Activated naive CD4-positive, alpha-beta T cell treated with anti-CD3 and anti-CD28 coated beads, Interleukin-2, amount 50 U/mL, for 72 hours (primary cell): ENCODE results near the gene PLA2G5. TPM values are rescaled to one million over a fixed set of nuclear protein-coding genes. Genes with fewer than 3 reads are reported as not detected.
A peak's percentile ranks its signal among the peaks of the same experiment; 100 is the strongest.

Source experiments
- ATAC-seq, 2 donors: fragments of 150-1000 bp; cut with Tn5 transposase; 2 replicates each; pipeline ENCODE4 v1.10.0; 2021; ENCODE audit warnings: mild to moderate bottlenecking in 2 of 2, moderate library complexity in 2 of 2
- DNase-seq, 2 donors: peaks; one replicate each; pipeline ENCODE4 v3.0.0; 2021 to 2022; ENCODE audit warnings: low spot score in 2 of 2
- H3K27ac Mint-ChIP-seq, 2 donors: one replicate each; pipeline ENCODE4 v1.8.0; 2022; ENCODE audit warnings: mild to moderate bottlenecking in 2 of 2, mixed read lengths in 2 of 2
- H3K36me3 Mint-ChIP-seq, 2 donors: one replicate each; pipeline ENCODE4 v1.8.0; 2022; ENCODE audit warnings: mixed read lengths in 2 of 2
- H3K9me3 Mint-ChIP-seq, 2 donors: one replicate each; pipeline ENCODE4 v1.8.0; 2022; ENCODE audit warnings: mixed read lengths in 2 of 2
- total RNA-seq, 2 donors: library from RNA; stranded (reverse); gene quantifications; one replicate each; pipeline ENCODE4 v1.2.3, GENCODE V29; 2022

PLA2G5 gene
- total RNA-seq, 2 donors from 2014 or later = not detected

DNA sequence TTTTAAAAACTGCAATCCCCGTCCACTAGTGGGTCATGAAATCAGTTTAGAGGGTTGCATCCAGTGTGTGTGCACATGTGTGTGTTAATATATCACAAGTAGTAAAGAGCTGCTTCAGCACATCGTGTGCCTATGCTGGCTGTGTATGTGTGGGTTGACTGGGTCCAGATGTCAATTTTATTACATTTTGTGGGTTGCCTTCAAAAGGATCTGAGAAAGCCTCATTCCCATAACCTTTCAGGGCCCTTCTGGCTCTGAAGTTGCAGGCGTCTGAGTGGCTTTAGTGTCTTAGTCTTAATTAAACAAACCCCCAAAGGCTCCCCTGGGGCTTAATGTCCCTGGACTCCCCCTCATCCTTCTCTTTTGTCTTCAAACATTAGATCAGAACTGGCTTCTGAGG lies 29.5 kb downstream of the PLA2G5 start:
- DNase-seq (no peak), ATAC-seq (no peak)
- H3K9me3 Mint-ChIP-seq = no peaks in the 10 kb centered on the region
- H3K36me3 Mint-ChIP-seq = no peaks in the 10 kb centered on the region
- H3K27ac Mint-ChIP-seq = no peak overlapping the region

DNA sequence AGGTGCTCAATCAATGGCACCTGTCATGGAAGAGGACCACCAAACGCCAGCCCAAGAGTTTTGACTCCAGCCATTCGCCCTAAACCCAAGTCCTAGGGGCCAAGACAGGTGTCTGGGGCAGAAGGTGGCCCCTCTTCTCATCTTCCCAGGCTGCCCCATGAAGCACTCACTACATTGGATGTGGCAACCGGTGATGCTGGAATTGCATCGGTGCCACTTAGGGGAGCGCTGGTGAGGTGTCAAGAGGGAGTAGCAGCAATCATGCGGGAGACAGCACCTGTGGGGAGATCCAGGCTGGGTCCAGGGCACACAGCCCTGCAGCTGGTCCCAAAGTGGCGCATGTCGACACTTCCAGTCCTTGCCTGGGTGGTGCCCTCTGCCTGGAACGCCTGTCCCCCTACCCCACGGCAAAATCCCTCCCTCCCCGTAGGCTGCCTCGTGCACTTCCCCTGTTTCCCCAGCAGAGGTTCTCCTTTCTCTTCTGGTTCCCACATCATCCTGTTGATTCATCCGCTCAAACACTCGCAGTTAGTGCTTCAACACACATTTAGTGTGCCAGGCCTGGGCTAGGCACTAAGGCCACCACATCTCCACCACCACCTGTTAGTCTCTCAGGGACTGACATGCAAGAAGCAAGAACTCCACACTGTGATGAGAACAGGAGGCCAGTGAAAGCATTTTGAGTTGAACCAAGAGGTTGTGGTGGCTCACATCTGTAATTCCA lies 30.8 kb downstream of the PLA2G5 start:
- Mint-ChIP-seq H3K36me3 (no peaks in the 10 kb centered on the region), H3K27ac (no peak overlapping the region), H3K9me3 (no peaks in the 10 kb centered on the region)
- peak in 1 of 2 donors; percentile 37 for DNase-seq
- peak; percentile 40 to 54 for ATAC-seq

DNA sequence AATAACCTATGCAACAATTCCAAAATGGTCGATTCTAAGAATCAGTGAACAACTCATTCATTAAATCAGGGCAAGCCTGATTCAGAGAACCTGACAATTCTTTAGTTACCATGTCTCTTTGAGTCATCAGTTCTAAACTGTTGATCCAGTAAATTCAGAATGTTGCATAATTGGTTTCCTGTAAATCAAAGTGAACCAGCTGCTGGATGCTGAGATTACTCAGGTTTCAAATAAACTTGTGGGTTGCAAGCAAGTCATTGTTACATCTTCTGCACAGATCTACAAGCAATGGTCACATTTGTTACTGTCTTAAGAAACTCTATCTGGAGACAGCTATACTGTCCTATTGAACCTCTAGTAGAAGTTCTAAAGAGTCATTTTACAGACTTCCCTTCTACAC lies 32.9 kb downstream of the PLA2G5 start:
- H3K9me3 Mint-ChIP-seq = no peaks in the 10 kb centered on the region
- H3K36me3 Mint-ChIP-seq = no peaks in the 10 kb centered on the region
- DNase-seq = no peak
- ATAC-seq = peak in 1 of 2 donors; percentile 93
- peak overlapping the region in 1 of 2 donors; percentile 88 for H3K27ac Mint-ChIP-seq

DNA sequence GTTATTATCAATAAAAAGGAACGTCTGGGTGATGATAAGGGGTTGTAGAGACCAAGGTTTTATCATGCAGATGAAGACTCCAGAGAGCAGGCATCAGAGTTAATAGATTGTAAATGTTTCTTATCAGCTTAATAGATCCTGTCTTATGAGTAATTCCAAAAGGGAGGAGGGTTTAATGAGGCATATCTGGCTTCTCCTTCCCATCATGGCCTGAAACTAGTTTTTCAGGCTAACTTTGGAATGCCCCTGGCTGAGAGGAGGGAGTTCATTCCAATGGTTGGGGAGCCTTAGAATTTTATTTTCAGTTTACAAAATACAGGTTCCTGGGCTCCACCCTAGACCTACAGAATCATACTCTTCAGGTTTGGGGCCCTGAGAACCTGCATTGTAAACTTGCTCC lies 35.9 kb downstream of the PLA2G5 start:
- Mint-ChIP-seq H3K27ac (no peak overlapping the region), H3K9me3 (no peaks in the 10 kb centered on the region), H3K36me3 (no peaks in the 10 kb centered on the region)
- DNase-seq = no peak
- ATAC-seq = no peak

DNA sequence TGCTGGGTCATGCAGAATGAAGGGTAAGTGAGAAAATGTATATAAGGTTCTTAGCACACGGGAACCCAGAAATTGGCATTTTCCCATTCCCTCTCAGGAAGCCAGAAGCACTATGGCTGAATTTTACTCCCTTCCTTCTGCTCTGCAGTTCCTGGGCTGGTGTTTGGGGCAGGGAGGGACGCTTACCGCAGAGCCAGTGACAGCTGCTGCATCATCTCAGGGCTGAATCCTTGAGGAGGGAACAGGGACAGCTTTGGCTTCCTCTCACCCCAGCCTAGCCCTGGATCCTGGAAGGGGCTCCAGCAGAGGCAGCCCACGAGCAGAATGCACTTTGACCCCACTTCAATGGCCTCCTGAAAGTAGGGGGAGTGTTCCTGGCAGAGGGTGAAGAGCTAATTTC lies 37.4 kb downstream of the PLA2G5 start:
- DNase-seq = no peak
- ATAC-seq = no peak
- H3K9me3 Mint-ChIP-seq = no peaks in the 10 kb centered on the region
- H3K27ac Mint-ChIP-seq = no peak overlapping the region
- no peaks in the 10 kb centered on the region for H3K36me3 Mint-ChIP-seq

DNA sequence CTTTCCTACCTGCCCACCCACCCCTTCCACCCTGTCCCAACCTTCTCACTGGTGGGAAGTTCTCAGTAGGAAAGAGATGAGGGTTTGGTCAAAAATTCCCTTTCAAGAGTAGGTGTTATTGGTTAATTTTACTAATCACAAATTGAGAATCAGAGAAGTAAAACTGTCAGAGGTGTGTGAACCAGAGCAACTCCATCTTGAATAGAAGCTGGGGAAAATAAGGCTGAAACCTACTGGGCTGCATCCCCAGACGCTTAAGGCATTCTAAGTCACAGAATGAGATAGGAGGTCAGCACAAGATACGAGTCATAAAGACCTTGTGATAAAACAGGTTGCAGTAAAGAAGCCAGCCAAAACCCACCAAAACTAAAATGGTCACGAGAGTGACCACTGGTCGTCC lies 37.8 kb downstream of the PLA2G5 start:
- H3K9me3 Mint-ChIP-seq = no peaks in the 10 kb centered on the region
- no peak for ATAC-seq
- H3K27ac Mint-ChIP-seq = no peak overlapping the region

DNA sequence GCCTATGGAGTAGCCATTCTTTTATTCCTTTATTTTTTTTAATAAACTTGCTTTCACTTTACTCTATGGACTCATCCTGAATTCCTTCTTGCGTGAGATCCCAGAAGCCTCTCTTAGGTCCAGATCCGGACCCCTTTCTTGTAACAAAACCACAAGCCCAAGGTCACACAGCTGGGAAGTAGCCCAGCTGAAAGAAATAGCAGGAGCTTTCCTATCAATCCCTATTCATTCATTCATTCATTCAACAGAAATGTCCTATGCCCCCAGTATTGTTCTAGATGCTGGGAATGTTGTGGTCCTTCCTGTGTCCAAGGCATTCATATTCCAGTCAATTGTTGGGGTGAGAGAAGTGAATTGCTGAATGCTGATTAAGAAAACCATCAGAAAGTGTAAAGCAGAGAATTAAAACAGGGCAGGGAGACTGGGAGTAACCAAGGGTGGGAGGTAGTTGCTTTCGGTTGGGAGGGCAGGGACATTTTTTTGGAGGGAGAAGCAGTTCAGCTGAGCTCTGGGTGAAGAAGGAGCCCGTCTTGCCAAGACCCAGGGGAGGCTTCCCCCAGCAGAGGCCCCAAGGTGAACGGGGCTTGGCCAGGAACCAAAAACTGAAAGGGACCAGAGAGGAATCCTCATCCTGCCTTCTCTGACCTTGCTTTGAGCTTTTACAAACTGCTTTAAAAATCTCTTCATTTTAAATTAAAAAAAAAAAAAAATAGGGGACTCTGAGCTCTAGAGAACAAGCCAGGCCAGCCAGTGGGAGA lies 38.6 kb downstream of the PLA2G5 start:
- ATAC-seq (no peak), DNase-seq (no peak)
- H3K9me3 Mint-ChIP-seq = no peaks in the 10 kb centered on the region
- no peaks in the 10 kb centered on the region for H3K36me3 Mint-ChIP-seq
- no peak overlapping the region for H3K27ac Mint-ChIP-seq

More for the DNA sequence above, 37.8 kb downstream of the PLA2G5 start:
- H3K36me3 Mint-ChIP-seq = no peaks in the 10 kb centered on the region
- no peak for DNase-seq

DNA sequence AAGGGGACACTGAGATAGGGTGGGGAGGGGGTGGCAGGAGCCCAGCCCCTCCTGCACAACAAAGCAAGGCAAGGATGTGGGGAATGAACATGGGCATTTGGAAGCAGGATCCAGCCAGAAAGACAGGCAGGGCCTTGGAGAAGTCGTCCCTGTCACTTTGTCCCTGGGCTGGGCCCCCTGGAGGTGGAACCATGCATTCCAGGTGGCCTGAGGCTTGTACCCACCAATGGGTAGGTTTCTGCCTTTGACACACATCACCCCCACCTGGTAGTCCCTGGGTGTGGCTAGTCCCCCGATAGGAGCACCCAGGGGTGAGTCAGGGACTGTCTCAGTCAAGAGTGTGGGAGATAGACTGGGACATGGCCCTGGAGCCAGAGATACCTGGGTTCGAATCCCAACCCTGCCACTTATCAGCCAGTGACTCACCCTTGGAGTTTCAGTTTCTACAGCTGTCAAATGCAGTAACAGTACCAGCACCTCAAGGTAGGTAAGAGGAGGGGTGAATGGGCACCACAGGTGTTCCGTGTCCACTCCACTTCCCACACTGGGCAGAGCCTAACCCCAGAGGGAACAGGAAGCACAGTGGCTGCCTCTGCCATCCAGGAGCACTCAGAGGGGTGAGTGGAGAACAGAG lies 39.3 kb downstream of the PLA2G5 start:
- no peaks in the 10 kb centered on the region for H3K36me3 Mint-ChIP-seq
- ATAC-seq (peak in 1 of 2 donors; percentile 35), DNase-seq (no peak)

DNA sequence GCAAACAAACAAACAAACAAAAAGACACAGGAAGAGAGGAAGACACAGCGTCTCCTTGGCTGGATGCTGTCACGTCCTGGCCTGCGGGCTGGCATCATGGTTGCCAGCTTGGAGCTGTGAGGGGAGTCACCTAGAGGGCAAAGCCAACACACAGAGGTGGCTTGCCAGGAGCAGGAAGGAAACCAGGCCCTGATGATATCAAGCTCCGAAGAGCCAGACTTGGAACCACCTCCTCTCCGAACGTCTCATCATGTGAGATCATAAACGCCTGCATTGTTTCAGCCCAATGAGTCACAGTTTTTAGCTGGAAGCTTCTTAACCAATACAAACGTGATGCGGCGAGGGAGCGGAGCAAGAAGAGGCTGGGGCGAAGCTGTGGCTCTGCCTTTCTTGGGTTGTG lies 40.7 kb downstream of the PLA2G5 start:
- no peak for DNase-seq
- ATAC-seq = no peak
- no peaks in the 10 kb centered on the region for H3K9me3 Mint-ChIP-seq
- no peak overlapping the region for H3K27ac Mint-ChIP-seq
- no peaks in the 10 kb centered on the region for H3K36me3 Mint-ChIP-seq

More for the DNA sequence above, 39.3 kb downstream of the PLA2G5 start:
- no peaks in the 10 kb centered on the region for H3K9me3 Mint-ChIP-seq
- H3K27ac Mint-ChIP-seq = no peak overlapping the region

DNA sequence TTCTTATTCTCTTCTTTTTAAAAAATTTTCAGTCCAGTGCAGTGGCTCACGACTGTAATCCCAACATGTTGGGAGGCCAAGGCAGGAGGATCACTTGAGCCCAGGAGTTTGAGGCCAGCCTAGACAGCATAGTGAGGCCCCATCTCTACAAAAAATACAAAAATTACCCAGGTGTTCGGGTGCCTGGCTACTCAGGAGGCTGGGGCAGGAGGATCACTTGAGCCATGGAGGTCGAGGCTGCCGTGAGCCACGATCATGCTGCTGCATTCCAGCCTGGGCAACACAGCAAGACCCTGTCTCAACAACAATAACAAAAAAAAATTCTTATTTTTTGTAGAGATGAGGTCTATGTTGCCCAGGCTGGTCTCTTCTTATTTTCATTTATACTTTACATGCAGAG lies 41.5 kb downstream of the PLA2G5 start:
- DNase-seq (no peak), ATAC-seq (no peak)
- Mint-ChIP-seq H3K9me3 (no peaks in the 10 kb centered on the region), H3K27ac (no peak overlapping the region), H3K36me3 (no peaks in the 10 kb centered on the region)

DNA sequence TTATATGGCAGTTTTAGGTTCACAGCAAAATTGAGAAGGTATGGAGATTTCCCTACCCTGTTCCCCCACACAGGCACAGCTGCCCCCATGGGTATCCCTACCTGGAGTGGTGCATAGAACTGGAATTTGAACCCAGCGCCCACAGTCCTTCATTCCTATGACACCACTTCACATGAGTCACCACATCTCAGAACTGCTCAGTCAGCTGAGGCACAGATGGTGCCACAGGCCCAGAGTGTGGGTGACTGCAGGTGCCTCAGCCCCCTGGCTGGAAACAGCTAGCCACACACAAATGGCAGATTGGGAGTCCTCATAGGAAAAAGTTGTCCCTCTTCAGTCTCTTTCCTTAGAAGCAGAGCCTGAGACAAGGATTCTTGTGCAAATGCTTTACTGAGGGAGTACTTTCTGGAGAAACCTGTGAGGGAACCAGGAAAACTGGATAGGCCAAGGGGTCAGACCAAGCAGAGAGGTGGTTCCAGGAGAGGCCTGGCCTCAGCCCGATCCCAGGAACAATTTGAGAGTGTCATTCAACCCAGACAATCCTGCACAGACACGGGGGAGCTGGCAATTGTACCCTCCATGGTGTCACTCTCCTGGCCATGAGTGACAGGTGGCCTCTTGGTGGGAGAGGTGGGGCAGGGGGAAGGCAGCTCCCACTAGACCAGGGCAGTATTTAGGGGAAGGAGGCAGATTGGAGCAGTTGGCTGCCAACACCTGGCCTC lies 42.4 kb downstream of the PLA2G5 start:
- no peak overlapping the region for H3K27ac Mint-ChIP-seq
- H3K9me3 Mint-ChIP-seq = no peaks in the 10 kb centered on the region
- no peaks in the 10 kb centered on the region for H3K36me3 Mint-ChIP-seq
- ATAC-seq = no peak
- DNase-seq = no peak

DNA sequence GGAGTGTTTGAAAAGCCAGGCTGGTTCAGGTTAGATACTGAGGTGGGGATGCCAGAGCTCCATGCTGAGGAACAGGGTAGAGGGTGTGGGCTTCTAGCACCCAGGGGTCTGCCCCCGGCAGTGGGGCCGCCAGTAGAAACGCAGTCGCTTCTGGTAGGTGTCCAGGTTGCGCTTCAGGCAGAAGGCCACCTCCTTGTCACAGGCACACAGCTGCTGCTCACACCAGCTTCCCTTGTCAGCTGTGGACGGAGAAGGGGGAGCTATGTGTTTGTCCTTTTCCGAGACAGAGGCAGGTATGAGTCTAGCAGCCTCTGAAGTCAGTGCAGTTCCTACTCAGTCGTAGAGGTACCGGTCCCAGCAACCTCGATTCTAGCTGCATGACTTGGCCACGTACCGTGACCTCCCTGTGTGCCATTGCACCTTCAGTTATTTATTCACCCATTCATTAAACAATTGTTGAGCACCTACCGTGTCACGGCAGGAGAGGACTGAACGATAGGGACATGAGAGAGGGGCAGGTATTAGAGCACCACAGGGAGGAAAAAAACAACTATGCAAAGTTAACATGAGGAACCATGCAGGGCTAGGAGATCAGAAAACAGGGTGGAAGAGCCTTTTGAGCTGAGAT lies 44.1 kb downstream of the PLA2G5 start:
- DNase-seq (no peak), ATAC-seq (no peak)
- Mint-ChIP-seq H3K27ac (peak overlapping the region in 1 of 2 donors; percentile 40), H3K9me3 (no peaks in the 10 kb centered on the region), H3K36me3 (no peaks in the 10 kb centered on the region)

DNA sequence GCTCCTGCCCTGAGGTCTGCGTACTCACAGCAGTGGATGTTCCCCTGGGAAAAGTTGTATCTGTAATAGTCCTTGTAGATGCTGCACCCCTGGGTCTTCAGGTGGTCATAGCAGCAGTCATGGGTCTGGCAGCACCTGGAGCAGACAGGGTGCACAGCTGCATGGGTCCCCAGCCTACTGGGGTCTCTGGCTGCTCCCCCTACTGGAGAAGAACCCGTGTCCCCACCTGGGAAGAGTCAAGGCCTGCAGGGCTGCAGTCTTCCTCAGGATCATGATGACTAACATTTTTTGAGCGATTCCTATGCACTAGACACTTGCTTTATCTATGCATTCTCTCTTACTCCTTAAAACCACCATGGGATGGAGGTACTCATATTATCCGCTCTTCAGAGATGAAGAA lies 45.5 kb downstream of the PLA2G5 start:
- ATAC-seq (no peak), DNase-seq (no peak)
- no peaks in the 10 kb centered on the region for H3K36me3 Mint-ChIP-seq
- H3K9me3 Mint-ChIP-seq = no peaks in the 10 kb centered on the region
- no peak overlapping the region for H3K27ac Mint-ChIP-seq

DNA sequence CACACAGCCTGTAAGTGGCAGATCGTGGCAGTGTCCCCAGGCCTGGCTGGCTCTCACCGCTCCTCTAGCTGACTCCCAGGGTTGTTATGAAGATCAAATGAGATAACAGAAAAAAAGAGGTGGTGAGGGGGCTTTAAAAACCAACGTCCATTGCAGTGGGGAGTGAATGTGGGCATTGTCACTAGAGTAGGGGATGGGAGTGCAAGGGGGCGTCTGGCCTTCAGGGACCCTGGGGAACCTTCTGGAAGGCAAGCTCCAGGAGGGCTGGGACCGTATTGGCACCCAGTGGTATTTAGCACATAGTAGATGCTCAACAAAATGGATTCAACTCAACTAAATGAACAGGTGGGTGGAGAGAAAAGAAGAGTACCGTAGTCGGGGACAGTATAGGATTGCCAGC lies 45.9 kb downstream of the PLA2G5 start:
- Mint-ChIP-seq H3K27ac (no peak overlapping the region), H3K9me3 (no peaks in the 10 kb centered on the region), H3K36me3 (no peaks in the 10 kb centered on the region)
- no peak for ATAC-seq
- no peak for DNase-seq

DNA sequence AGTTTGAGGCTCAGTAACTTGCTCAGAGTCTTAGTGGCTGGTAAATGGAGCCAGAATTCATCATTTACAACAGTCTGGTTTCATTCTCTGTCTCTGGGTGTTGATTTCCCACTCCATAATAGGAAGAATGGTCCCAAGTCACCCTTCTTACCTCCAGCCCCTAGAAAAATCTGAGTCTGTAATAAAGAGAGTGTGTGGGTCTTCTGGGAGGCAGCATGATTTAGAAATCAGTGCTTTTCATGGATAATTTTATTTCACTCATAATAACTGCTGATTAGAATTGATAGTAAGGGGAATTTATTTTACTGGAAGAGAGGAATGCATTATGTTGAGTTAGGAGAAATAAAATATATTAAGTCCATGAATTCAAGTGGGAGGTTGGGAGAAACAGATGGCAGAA lies 47.2 kb downstream of the PLA2G5 start:
- DNase-seq (no peak), ATAC-seq (no peak)
- Mint-ChIP-seq H3K27ac (no peak overlapping the region), H3K9me3 (no peaks in the 10 kb centered on the region), H3K36me3 (no peaks in the 10 kb centered on the region)

DNA sequence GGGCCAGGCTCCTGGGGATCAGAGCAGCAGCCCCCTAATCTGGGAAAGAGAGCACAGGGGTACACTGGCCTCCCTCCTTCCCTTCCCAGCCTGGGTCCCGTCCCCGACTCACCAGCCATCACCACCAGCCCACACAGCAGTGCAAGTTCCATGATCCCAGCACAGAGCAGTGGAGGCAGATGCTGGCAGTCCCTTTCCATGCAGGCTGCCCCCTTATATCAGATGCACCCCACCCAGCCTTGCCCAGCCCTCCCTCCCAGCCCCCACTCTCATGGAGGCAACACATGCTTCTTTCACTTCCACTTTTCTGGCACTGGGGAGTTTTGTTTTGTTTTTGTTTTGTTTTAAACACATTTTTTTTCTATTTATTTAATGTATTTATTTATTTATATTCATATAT lies 49.4 kb downstream of the PLA2G5 start, which contains the start of gene PLA2G2D:
Gene PLA2G2D (minus strand): TSS at position 190 of the 400 bp plus-strand sequence. CDS start 38 bp downstream, at position 152.
- DNase-seq (no peak), ATAC-seq (no peak)
- Mint-ChIP-seq H3K27ac (no peak within 1 kb of the TSS), H3K36me3 (no peaks in the 10 kb centered on the region), H3K9me3 (no peaks in the 10 kb centered on the region)
